WTC11 (cell line): Measurements from ENCODE around the gene NRF1. TPM values are rescaled to one million over a fixed set of nuclear protein-coding genes. Genes with fewer than 3 reads are reported as not detected.

ENCODE experiments used
- AR ChIP-seq: fragments of 250-450 bp; sonication (Bioruptor Pico); IDR thresholded peaks from 2 replicates; pipeline ENCODE4 v1.9.0; 2021; ENCODE audit warnings: mild to moderate bottlenecking
- ATF3 ChIP-seq: sonication (generic); formaldehyde crosslinking; conservative IDR thresholded peaks from 2 replicates; pipeline ENCODE4 v1.8.1; 2022; ENCODE audit warnings: mild to moderate bottlenecking, missing genetic modification reagents
- CREB1 ChIP-seq: sonication (generic); formaldehyde crosslinking; IDR thresholded peaks from 2 replicates; pipeline ENCODE4 v1.8.0; 2023; ENCODE audit warnings: mild to moderate bottlenecking, missing genetic modification reagents
- E2F1 ChIP-seq: sonication (generic); formaldehyde crosslinking; IDR thresholded peaks from 2 replicates; pipeline ENCODE4 v1.8.0; 2022; ENCODE audit warnings: mild to moderate bottlenecking, missing genetic modification reagents
- ELF4 ChIP-seq: sonication (generic); formaldehyde crosslinking; IDR thresholded peaks from 2 replicates; pipeline ENCODE4 v1.8.1; 2022; ENCODE audit warnings: low read depth, mild to moderate bottlenecking, moderate library complexity, missing genetic modification reagents
- EMX1 ChIP-seq: fragments of 250-450 bp; sonication (Bioruptor Pico); IDR thresholded peaks from 2 replicates; pipeline ENCODE4 v1.8.0; 2021; ENCODE audit warnings: mild to moderate bottlenecking
- ETV6 ChIP-seq: sonication (generic); formaldehyde crosslinking; IDR thresholded peaks from 2 replicates; pipeline ENCODE4 v1.8.1; 2022; ENCODE audit warnings: mild to moderate bottlenecking, missing genetic modification reagents
- GTF2I ChIP-seq: fragments of 250-450 bp; sonication (Bioruptor Pico); conservative IDR thresholded peaks from 2 replicates; pipeline ENCODE4 v1.4.0; 2021; ENCODE audit warnings: mild to moderate bottlenecking
- IRF1 ChIP-seq: sonication (generic); formaldehyde crosslinking; IDR thresholded peaks from 2 replicates; pipeline ENCODE4 v1.8.0; 2023; ENCODE audit warnings: missing genetic modification reagents
- NFATC4 ChIP-seq: fragments of 250-450 bp; sonication (Bioruptor Pico); IDR thresholded peaks from 2 replicates; pipeline ENCODE4 v1.9.0; 2021; ENCODE audit warnings: mild to moderate bottlenecking
- NFE2L1 ChIP-seq: sonication (generic); formaldehyde crosslinking; IDR thresholded peaks from 2 replicates; pipeline ENCODE4 v1.8.1; 2023; ENCODE audit warnings: missing genetic modification reagents
- TCF7 ChIP-seq: sonication (generic); formaldehyde crosslinking; IDR thresholded peaks from 2 replicates; pipeline ENCODE4 v1.8.0; 2022; ENCODE audit warnings: mild to moderate bottlenecking, low read depth, missing genetic modification reagents, moderate library complexity
- TEAD4 ChIP-seq: sonication (generic); formaldehyde crosslinking; IDR thresholded peaks from 2 replicates; pipeline ENCODE4 v1.8.0; 2022; ENCODE audit warnings: mild to moderate bottlenecking, missing genetic modification reagents
- ZNF281 ChIP-seq: sonication (generic); formaldehyde crosslinking; IDR thresholded peaks from 2 replicates; pipeline ENCODE4 v1.8.0; 2023; ENCODE audit warnings: mild to moderate bottlenecking, missing genetic modification reagents
- ZNF317 ChIP-seq: sonication (generic); formaldehyde crosslinking; IDR thresholded peaks from 2 replicates; pipeline ENCODE4 v1.8.1; 2023; ENCODE audit warnings: low read depth, mild to moderate bottlenecking, moderate library complexity, missing genetic modification reagents, borderline replicate concordance
- ZNF532 ChIP-seq: fragments of 250-450 bp; sonication (Bioruptor Pico); IDR thresholded peaks from 2 replicates; pipeline ENCODE4 v1.9.0; 2021; ENCODE audit warnings: mild to moderate bottlenecking, borderline replicate concordance
- ZNF671 ChIP-seq: fragments of 250-450 bp; sonication (Bioruptor Pico); IDR thresholded peaks from 2 replicates; pipeline ENCODE4 v1.8.0; 2021; ENCODE audit warnings: mild to moderate bottlenecking
- total RNA-seq: library from RNA; stranded (reverse); gene quantifications from 3 replicates; pipeline ENCODE4 v1.2.3, GENCODE V29; 2021

NRF1 gene
- total RNA-seq, 1 experiment from 2014 or later, result 16.4 TPM

- TF ChIP-seq CREB1 (CRISPR knock-in tag) (no peak), ELF4 (CRISPR knock-in tag) (no peak), GTF2I (CRISPR knock-in tag) (no peak), NFATC4 (CRISPR knock-in tag) (no peak), AR (CRISPR knock-in tag) (no peak), TCF7 (no peak), ZNF281 (no peak), NFE2L1 (CRISPR knock-in tag) (no peak), E2F1 (CRISPR knock-in tag) (no peak), EMX1 (CRISPR knock-in tag) (no peak), ETV6 (CRISPR knock-in tag) (no peak), TEAD4 (no peak), ATF3 (CRISPR knock-in tag) (no peak), ZNF317 (CRISPR knock-in tag) (no peak), ZNF671 (CRISPR knock-in tag) (no peak), IRF1 (no peak), ZNF532 (CRISPR knock-in tag) (no peak)
These were observed 168.2 kb downstream of the NRF1 start (continued) for GRCh38 chr7:129779602-129780256.
